ENCODE data around the gene MPPED2.

MPPED2 gene

DNA sequence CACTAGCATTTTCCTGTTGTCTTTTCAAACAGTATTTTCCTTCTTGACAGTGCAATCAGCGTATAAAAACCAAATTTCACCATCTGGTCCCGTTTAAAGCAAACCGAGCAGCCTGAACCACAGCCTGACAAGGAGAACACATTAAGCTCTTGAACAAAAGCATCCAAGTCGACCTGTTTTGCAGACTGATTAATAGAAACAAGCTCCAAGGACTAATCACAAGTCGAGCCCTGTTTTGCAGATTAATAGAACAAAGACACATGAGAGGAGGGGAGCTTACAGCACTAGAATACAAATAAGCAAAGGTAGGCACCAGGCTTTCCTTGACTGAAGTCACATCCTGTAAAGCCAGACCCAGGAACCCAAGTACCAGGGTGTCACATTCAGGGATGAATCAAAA, 104.8 kb downstream of the MPPED2 start:
- no peak for DNase-seq

- no peak for DNase-seq
Measured at GRCh38 chr11:30479899-30480298, 106.3 kb downstream of the MPPED2 start.

DNA sequence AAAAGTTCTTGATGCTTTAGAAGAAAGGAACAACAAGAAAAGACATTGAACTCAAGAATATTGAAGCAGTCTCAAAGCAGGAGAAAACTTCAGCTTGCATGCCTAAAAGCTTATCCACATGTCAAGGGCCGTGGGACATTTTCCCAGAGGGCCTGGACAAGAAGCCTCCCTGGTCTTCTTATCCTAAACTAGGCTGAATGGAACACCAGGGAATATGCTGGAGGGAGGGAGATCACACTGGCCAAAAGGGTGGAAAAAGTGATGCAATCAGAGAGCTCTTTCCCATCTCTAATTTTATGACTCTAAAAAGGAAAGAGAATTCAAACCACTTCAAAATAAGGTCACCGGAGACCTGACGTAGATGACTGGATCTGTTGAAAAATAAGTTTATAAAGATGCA, 107.2 kb downstream of the MPPED2 start:
- no peak for DNase-seq

- DNase-seq = no peak
Measured at GRCh38 chr11:30477061-30477460, 109.1 kb downstream of the MPPED2 start.

DNA sequence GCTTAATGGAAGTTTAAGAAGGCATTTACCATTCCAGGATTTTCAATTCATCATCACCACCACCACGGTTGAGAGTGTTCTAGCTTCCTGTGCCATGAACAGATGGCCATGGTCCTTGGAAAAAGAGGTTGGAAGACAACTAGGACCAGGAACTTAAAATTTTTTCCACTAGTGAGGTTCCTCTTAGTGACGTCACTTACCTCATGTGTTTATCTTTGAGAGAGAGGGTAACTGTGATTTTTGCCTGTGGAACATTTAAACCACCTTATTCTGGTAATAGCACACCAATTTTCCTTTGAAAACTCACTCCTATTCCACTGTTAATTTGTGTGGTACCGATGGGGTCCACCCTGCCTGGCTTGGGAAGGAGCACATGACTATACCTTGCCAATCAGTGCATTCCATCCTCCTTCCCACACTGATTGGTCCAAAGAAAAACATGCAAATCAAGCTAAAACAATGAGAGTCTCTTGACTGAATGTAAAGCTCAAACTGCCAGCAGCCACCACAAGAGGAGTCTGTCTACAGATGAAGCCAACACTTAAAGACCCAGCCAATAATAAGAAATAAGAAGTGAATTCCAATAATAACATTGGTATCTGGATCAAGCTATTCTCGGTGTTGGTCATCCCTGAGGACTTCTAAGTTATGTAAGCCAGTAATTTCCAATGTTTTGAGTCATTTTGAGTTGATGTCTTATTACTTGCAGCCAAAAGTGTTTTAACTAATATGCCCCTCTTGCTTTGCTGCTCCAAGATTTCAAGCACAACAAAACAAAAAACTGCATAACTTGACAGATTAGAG, 111.8 kb downstream of the MPPED2 start:
- DNase-seq = no peak

- no peak for DNase-seq
Measured at GRCh38 chr11:30471244-30471643, 114.9 kb downstream of the MPPED2 start.

- no peak for DNase-seq
Measured at GRCh38 chr11:30468881-30469280, 117.3 kb downstream of the MPPED2 start.

GRCh38 chr11:30467176-30467575, 119.0 kb downstream of the MPPED2 start:
- DNase-seq = no peak

DNA sequence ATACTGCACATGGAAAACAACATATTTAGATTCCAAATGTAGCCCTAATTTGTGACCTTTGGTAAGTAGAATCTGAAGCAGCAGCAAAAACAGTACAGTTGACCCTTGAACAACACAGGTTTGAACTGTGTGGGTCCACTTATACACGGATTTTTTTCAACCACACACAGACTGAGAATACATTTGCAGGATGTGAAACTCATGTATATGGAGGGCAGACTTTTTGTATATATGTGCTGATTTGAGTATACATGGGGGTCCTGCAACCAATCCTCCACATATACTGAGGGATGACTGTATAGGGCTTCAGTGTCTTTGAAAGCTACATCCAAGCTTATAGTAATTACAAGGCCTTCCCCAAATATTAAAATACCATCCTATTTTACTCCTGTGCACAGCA, 120.5 kb downstream of the MPPED2 start:
- DNase-seq = no peak

DNA sequence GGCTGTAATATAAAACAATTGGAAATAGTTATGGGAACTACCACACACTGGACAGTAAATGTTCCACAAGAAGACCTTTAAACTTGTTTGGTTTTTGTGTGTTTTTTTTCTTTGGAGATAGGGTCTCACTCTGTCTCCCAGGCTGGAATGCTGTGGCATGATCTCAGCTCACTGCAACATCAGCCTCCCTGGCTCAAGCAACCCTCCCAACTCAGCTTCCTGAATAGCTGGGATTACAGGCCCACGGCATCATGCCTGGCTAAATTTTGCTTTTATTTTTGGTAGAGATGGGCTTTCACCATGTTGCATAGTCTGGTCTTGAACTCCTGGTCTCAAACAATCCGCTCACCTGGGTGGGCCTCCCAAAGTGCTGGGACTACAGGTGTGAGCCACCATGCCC, 121.0 kb downstream of the MPPED2 start:
- no peak for DNase-seq

- DNase-seq = no peak
Measured at GRCh38 chr11:30463266-30463665, 122.9 kb downstream of the MPPED2 start.

- DNase-seq = no peak
Measured at GRCh38 chr11:30462421-30462820, 123.7 kb downstream of the MPPED2 start.

GRCh38 chr11:30459821-30460220, 126.3 kb downstream of the MPPED2 start:
- DNase-seq = no peak

DNA sequence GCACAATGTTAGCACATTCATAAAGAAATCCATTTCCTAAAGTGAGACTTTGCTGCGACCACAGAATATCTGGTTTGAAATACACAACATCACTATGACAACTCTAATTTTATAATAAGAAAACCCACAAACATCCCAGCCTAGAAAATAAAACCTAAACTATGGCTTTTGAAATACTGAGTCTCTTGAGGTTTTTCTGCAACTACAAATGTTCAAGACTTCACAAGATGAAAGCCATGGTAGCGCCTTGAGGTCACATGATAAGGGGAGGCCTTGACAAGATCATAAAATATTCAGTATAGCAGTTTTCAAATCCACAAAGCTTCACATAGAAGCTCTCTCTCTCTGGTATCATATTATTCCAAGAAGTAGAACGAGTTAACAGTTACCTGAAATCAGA, 126.8 kb downstream of the MPPED2 start:
- no peak for DNase-seq

- DNase-seq = no peak
Measured at GRCh38 chr11:30458541-30458940, 127.6 kb downstream of the MPPED2 start.

- DNase-seq = no peak
Measured at GRCh38 chr11:30457087-30457486, 129.1 kb downstream of the MPPED2 start.

DNA sequence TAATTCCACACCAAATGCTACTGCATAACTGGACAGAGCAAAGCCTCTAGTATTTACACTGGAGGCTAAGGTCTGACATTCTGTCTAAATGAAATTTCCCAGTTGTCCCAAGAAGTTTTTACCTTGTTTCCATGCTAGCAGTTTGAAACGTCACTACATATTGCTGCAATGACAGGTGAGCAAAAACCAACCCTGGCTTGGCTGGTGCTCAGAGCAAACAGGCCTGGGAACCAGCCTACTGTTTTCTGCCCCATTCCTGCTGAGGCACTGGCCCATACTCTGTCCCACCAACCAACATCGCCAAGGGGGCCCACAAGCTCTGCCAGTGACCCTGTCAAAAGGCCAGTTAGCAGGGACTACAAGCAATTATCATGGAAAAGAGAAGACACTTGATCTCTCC, 131.1 kb downstream of the MPPED2 start:
- no peak for DNase-seq

- no peak for DNase-seq
Measured at GRCh38 chr11:30454541-30454940, 131.6 kb downstream of the MPPED2 start.

DNA sequence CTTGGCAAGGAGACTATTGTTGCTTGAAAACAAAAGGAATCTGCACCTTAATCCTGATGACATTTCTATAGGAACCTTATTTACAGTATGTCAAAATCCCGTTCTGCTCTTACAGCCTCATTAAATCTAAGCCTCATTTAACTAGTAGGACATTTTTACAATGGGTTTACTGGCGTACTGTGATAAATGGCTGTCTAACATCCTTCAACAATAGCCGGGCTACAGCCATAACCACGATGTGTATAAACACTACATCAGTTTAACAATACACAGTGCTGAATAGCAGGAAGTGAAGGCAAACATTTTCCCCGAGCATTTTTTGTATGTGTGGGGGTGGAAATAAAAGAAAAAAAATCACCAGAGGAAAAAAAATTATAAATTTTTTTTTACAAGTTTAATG, 132.0 kb downstream of the MPPED2 start:
- DNase-seq = no peak

DNA sequence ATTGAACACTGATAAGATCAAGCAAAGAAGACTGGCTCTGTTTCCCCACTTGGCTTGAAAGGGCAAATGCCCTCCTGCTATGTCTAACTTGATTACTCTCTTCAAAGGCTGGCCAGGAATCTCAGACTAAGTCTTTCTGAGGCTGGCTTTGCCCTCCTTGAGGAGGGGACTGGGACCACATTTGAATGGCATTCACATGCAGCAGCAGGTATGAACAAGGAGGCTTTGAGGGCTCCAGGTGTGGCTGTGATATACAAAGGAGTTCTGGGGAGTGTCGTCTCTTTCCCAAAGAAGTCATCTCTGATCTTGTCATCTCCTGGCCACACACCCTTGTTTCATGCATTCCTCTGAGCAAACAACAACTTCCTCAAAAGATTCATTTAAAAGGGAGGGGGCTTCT, 132.4 kb downstream of the MPPED2 start:
- no peak for DNase-seq

GRCh38 chr11:30452842-30453241, 133.3 kb downstream of the MPPED2 start:
- no peak for DNase-seq

DNA sequence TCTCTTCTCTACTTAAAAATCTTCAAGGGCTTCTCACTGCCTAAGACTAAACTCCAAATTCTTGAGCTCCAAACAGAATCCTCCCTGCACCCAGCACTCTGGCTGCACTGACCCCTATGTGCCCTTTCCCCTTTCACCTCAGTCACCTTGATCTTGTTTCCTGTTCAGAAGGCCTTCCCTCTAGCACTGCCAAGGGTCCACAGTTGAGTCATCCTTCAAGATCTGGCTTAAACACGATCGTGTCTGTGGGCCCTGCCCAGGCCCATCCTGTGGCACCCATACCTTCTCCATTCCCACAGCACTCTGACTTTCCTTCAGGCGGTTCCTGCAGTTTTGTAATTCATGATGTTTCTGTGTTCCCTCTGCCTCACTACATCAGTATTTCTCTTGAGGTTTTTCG, 134.0 kb downstream of the MPPED2 start:
- DNase-seq = no peak

DNA sequence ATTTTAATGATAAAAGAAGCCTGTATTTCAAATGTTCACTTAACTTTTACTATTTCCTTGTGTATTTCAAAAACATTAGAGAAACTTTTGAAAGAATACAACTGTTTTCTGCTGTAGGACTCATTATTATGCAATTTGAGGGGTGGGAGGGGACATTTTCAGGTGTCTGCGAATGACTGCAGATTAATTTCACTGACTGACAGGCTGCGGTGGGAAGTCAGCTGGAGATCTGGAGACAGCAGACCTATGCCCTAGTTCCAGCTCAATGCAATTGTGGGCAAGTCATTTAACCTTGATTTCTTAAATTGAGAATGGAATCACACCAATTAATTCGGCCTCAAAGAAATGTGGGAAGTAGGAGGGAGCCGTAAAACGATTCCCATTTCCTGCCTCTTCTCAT, 134.5 kb downstream of the MPPED2 start:
- no peak for DNase-seq

DNA sequence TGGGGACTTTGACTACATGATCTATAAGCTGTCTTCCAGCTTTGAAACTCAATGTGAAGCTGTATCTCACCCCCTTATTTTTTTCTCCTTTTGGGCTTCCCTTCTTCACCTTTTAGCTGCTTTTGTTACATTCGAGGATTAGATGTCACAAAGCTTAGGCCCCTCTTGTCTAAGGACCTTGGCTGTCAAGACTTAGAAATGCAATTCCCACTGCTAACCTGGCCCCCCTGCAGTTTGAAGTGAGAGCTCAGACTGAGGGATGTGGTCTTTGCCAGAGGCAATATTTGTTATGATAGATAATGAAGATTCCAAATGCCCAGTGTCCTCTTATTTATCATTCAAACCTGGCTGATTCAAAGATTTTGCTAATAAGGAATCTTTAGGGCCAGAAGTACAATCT, 135.0 kb downstream of the MPPED2 start:
- no peak for DNase-seq

DNA sequence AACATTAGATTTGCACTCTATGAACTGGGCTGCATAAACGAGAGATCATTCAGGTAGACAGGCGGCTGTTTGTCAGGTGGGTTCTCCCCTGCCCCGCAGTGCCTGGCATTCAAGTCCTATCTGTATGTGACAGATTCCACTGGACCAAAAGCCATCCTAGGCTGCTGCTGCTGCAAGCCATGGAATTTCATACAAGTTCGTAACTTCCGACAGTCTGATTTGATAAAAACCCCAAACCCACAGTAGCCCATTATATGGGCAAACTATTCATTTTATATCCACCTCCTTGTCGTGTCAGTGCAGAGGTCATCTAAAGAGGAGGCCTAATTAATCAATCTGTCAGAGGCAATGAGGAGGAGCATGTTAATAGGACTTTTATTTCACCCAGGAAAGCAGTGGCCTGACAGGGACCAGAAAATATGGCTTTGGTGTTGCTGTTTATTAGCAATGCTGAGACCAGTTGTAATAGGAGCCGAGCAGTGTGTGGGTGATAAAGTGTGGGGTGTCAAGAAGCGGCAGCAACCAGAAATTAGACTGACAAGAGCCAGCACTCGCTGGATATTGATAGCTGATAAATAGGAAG, 139.0 kb downstream of the MPPED2 start:
- no peak for DNase-seq

Data from activated CD8-positive, alpha-beta memory T cell treated with anti-CD3 and anti-CD28 coated beads, Interleukin-2, amount 50 U/mL, for 48 hours (primary cell).